Myometrial cell (primary cell): Measurements from ENCODE around the gene LYPD1. TPM values are rescaled to one million over a fixed set of nuclear protein-coding genes. Genes with fewer than 3 reads are reported as not detected.

Experiments
- total RNA-seq: library from RNA; depleted of rRNA; stranded (reverse); fragments of >200 nt; gene quantifications from 2 replicates; pipeline ENCODE4 v1.2.3, GENCODE V29; 2015

Gene LYPD1, protein sequence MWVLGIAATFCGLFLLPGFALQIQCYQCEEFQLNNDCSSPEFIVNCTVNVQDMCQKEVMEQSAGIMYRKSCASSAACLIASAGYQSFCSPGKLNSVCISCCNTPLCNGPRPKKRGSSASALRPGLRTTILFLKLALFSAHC
- not detected in 2 replicates for total RNA-seq

GRCh38 chr2:132669908-132670495 lies at the start of gene LYPD1:
LYPD1 (minus strand) TSS chr2:132670205; CDS start chr2:132669932, 273 bp downstream.

